ENCODE results near the gene CNBP.

GRCh38 chr3:129207479-129207878, 23.8 kb upstream of the CNBP start:
- TF ChIP-seq, protein P1, sequence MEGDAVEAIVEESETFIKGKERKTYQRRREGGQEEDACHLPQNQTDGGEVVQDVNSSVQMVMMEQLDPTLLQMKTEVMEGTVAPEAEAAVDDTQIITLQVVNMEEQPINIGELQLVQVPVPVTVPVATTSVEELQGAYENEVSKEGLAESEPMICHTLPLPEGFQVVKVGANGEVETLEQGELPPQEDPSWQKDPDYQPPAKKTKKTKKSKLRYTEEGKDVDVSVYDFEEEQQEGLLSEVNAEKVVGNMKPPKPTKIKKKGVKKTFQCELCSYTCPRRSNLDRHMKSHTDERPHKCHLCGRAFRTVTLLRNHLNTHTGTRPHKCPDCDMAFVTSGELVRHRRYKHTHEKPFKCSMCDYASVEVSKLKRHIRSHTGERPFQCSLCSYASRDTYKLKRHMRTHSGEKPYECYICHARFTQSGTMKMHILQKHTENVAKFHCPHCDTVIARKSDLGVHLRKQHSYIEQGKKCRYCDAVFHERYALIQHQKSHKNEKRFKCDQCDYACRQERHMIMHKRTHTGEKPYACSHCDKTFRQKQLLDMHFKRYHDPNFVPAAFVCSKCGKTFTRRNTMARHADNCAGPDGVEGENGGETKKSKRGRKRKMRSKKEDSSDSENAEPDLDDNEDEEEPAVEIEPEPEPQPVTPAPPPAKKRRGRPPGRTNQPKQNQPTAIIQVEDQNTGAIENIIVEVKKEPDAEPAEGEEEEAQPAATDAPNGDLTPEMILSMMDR (conservative IDR thresholded peaks at IDR 0.05; ENCODE audit: low read depth, low read length): no peak
- no peak for TF ChIP-seq EZH2 (IDR thresholded peaks at IDR 0.05; ENCODE audit: borderline replicate concordance, low read depth, low read length, poor library complexity, severe bottlenecking)

Data from A673 (cell line).